ENCODE measurements around the gene METTL26. TPM values are rescaled to one million over a fixed set of nuclear protein-coding genes. Genes with fewer than 3 reads are reported as not detected.
A peak's percentile ranks its signal among the peaks of the same experiment; 100 is the strongest.

Gene METTL26
- total and polyA plus RNA-seq, 2 of the 8 experiments (the other 6 are each of a cell fraction or from before 2014, with no cell fraction given): 100 to 186 TPM

- TF ChIP-seq BACH1 (IDR thresholded peaks at IDR 0.05; ENCODE audit: low read length) (no peak), YY1 (IDR thresholded peaks at IDR 0.05; ENCODE audit: low read depth, low read length) (no peak), JUND (IDR thresholded peaks at IDR 0.05; ENCODE audit: low read length) (no peak), CHD2 (IDR thresholded peaks at IDR 0.05; ENCODE audit: low read length) (no peak), HDAC6 (IDR thresholded peaks at IDR 0.05; ENCODE audit: low read depth, low read length) (no peak), ATF2 (IDR thresholded peaks at IDR 0.05; ENCODE audit: low read length) (no peak), SIX5 (IDR thresholded peaks at IDR 0.05; ENCODE audit: low read depth, low read length) (no peak), ATF3 (IDR thresholded peaks at IDR 0.05; ENCODE audit: insufficient read depth, low read depth, low read length) (no peak), HDAC2 (IDR thresholded peaks at IDR 0.05; ENCODE audit: borderline replicate concordance in 1 of 2, low read depth in 2 of 2, low read length in 2 of 2) (peak in 1 of 2 experiments; percentile 28; a peak in 1 of 4 replicates), TCF12 (IDR thresholded peaks at IDR 0.05; ENCODE audit: low read depth, low read length) (no peak), KDM1A (IDR thresholded peaks at IDR 0.05; ENCODE audit: borderline replicate concordance, low read length) (no peak), EP300 (IDR thresholded peaks at IDR 0.05; ENCODE audit: borderline replicate concordance in 1 of 2, low read depth in 2 of 2, low read length in 2 of 2) (no peak), PHF8 (conservative IDR thresholded peaks at IDR 0.05; ENCODE audit: low read depth, low read length) (peak; percentile 33; the same call in 1 of the 2 replicates), EZH2 (IDR thresholded peaks at IDR 0.05; ENCODE audit: low read depth, low read length, severe bottlenecking) (no peak), TBP (IDR thresholded peaks at IDR 0.05; ENCODE audit: low read depth, low read length) (no peak), GABPA (IDR thresholded peaks at IDR 0.05; ENCODE audit: borderline replicate concordance, insufficient read depth, low read length) (no peak), SP1 (IDR thresholded peaks at IDR 0.05; ENCODE audit: low read depth, low read length) (no peak), CEBPB (IDR thresholded peaks at IDR 0.05; ENCODE audit: low read depth, low read length) (no peak), RBBP5 (IDR thresholded peaks at IDR 0.05; ENCODE audit: borderline replicate concordance, low read depth, low read length) (no peak)
Observed at GRCh38 chr16:590188-590814, 45.8 kb downstream of the METTL26 start (continued).

All from H1 (cell line).